NOMO-1 treated with DMSO at 0.1 percent for 48 hours (cell line): ENCODE measurements around the gene MAST4.
A peak's percentile ranks its signal among the peaks of the same experiment; 100 is the strongest.

Experiments used
- DNase-seq: peaks from one replicate; lab custom pipeline; 2025; ENCODE audit not compliant: unreplicated experiment; lab: John Stamatoyannopoulos, UW

MAST4 gene

GRCh38 chr5:66829826-66830225 is 233.6 kb downstream of the MAST4 start:
- DNase-seq = no peak

- DNase-seq = peak; percentile 7
Measured at GRCh38 chr5:66830636-66831035, 234.4 kb downstream of the MAST4 start.

- DNase-seq = peak; percentile 53
Measured at GRCh38 chr5:66839636-66840185, 243.5 kb downstream of the MAST4 start.

- peak; percentile 94 for DNase-seq
Measured at GRCh38 chr5:66840511-66841013, 244.4 kb downstream of the MAST4 start.

- DNase-seq = no peak
Measured at GRCh38 chr5:66841264-66841663, 245.1 kb downstream of the MAST4 start.

GRCh38 chr5:66842540-66842939 is 246.3 kb downstream of the MAST4 start:
- no peak for DNase-seq

GRCh38 chr5:66843065-66843464 is 246.9 kb downstream of the MAST4 start:
- no peak for DNase-seq

GRCh38 chr5:66848749-66849641 is 252.8 kb downstream of the MAST4 start:
- DNase-seq = no peak

GRCh38 chr5:66849803-66850202 is 253.6 kb downstream of the MAST4 start:
- peak; percentile 11 for DNase-seq

GRCh38 chr5:66850354-66851075 is 254.3 kb downstream of the MAST4 start:
- DNase-seq = peak; percentile 94

- DNase-seq = no peak
Measured at GRCh38 chr5:66851306-66851705, 255.1 kb downstream of the MAST4 start.

- no peak for DNase-seq
Measured at GRCh38 chr5:66854416-66854815, 258.2 kb downstream of the MAST4 start.

GRCh38 chr5:66856041-66856805 is 260.0 kb downstream of the MAST4 start:
- DNase-seq = no peak

GRCh38 chr5:66859526-66859925 is 263.3 kb downstream of the MAST4 start:
- DNase-seq = no peak

- no peak for DNase-seq
Measured at GRCh38 chr5:66860199-66860975, 264.2 kb downstream of the MAST4 start.

- no peak for DNase-seq
Measured at GRCh38 chr5:66861402-66861801, 265.2 kb downstream of the MAST4 start.

GRCh38 chr5:66862020-66862419 is 265.8 kb downstream of the MAST4 start:
- no peak for DNase-seq

GRCh38 chr5:66863243-66864170 is 267.3 kb downstream of the MAST4 start:
- no peak for DNase-seq

- peak; percentile 40 for DNase-seq
Measured at GRCh38 chr5:66864240-66864884, 268.2 kb downstream of the MAST4 start.
